HEK293 (cell line): ENCODE results near the gene RNF217.
A peak's percentile ranks its signal among the peaks of the same experiment; 100 is the strongest.

ENCODE experiments used
- CTCF ChIA-PET: fragments of 350-600 bp; formaldehyde crosslinking; extraction: SDS; loops from one replicate; lab custom pipeline; 2021; ENCODE audit warnings: antibody characterized with exemption; lab: Yijun Ruan, JAX
- POLR2A ChIA-PET: fragments of 300-600 bp; formaldehyde crosslinking; extraction: SDS; loops from one replicate; lab custom pipeline; 2020; ENCODE audit warnings: antibody characterized with exemption, inconsistent platforms; lab: Yijun Ruan, JAX
- H3K27ac ChIP-seq: fragments of 200-500 bp; sonication (Bioruptor generic); 2 replicates; pipeline ENCODE4 v1.5.1; 2014; ENCODE audit warnings: low read depth, low read length, control low read depth, inconsistent platforms; ENCODE audit errors: extremely low read depth
- H3K36me3 ChIP-seq, 2 experiments: fragments of 200-500 bp in 1 of 2; sonication (Bioruptor generic) in 1 of 2; 1 replicate in 1 of 2; 2 replicates in 1 of 2; pipeline ENCODE4 v1.5.1; 2014 to 2017; ENCODE audit warnings: inconsistent platforms in 2 of 2, low read length in 2 of 2; ENCODE audit not compliant: control insufficient read depth in 2 of 2, insufficient read depth in 1 of 2
- H3K4me1 ChIP-seq: fragments of 200-500 bp; sonication (Bioruptor generic); 2 replicates; pipeline ENCODE4 v1.5.1; 2014; ENCODE audit warnings: mild to moderate bottlenecking, low read length, inconsistent platforms; ENCODE audit not compliant: control insufficient read depth, insufficient read depth
- H3K4me3 ChIP-seq: 2 replicates; pipeline ENCODE4 v1.5.1; 2011; ENCODE audit warnings: low read depth, mild to moderate bottlenecking, control low read depth, low read length, moderate library complexity
- H3K9me3 ChIP-seq: fragments of 200-500 bp; sonication (Bioruptor generic); 2 replicates; pipeline ENCODE4 v1.5.1; 2014; ENCODE audit warnings: low read depth, low read length, inconsistent platforms; ENCODE audit not compliant: control insufficient read depth, insufficient read depth
- BCL11A ChIP-seq: fragments of 450-650 bp; formaldehyde crosslinking; IDR thresholded peaks from 2 replicates; pipeline ENCODE4 v1.5.1; 2016; ENCODE audit warnings: low read depth, missing biosample characterization, missing genetic modification characterization
- GFI1B ChIP-seq: fragments of 450-650 bp; formaldehyde crosslinking; IDR thresholded peaks from 2 replicates; pipeline ENCODE4 v1.5.1; 2016; ENCODE audit warnings: missing biosample characterization, missing genetic modification characterization
- KLF1 ChIP-seq: fragments of 450-650 bp; formaldehyde crosslinking; IDR thresholded peaks from 2 replicates; pipeline ENCODE4 v1.5.1; 2016; ENCODE audit warnings: missing biosample characterization, missing genetic modification characterization
- KLF17 ChIP-seq: fragments of 450-650 bp; formaldehyde crosslinking; IDR thresholded peaks from 2 replicates; pipeline ENCODE4 v1.5.1; 2016; ENCODE audit warnings: missing biosample characterization, missing genetic modification characterization
- SP2 ChIP-seq: fragments of 450-650 bp; formaldehyde crosslinking; IDR thresholded peaks from 2 replicates; pipeline ENCODE4 v1.5.1; 2016; ENCODE audit warnings: missing biosample characterization, missing genetic modification characterization
- TRIM28 ChIP-seq: IDR thresholded peaks from 2 replicates; pipeline ENCODE4 v1.6.1; 2011; ENCODE audit warnings: low read length, control low read depth, borderline replicate concordance
- ZBTB1 ChIP-seq: fragments of 450-650 bp; formaldehyde crosslinking; IDR thresholded peaks from 2 replicates; pipeline ENCODE4 v1.5.1; 2016; ENCODE audit warnings: missing biosample characterization, missing genetic modification characterization
- ZNF18 ChIP-seq: fragments of 450-650 bp; formaldehyde crosslinking; IDR thresholded peaks from 2 replicates; pipeline ENCODE4 v1.5.1; 2016; ENCODE audit warnings: missing biosample characterization, missing genetic modification characterization
- ZNF184 ChIP-seq: fragments of 450-650 bp; IDR thresholded peaks from 2 replicates; pipeline ENCODE4 v1.5.1; 2018; ENCODE audit warnings: missing biosample characterization, mild to moderate bottlenecking, missing genetic modification characterization
- ZNF302 ChIP-seq: fragments of 450-650 bp; formaldehyde crosslinking; IDR thresholded peaks from 2 replicates; pipeline ENCODE4 v1.5.1; 2016; ENCODE audit warnings: missing biosample characterization, missing genetic modification characterization, low read depth
- ZNF350 ChIP-seq: fragments of 450-650 bp; formaldehyde crosslinking; IDR thresholded peaks from 2 replicates; pipeline ENCODE4 v1.5.0; 2017; ENCODE audit warnings: missing biosample characterization, mild to moderate bottlenecking, missing genetic modification characterization
- ZNF37A ChIP-seq: fragments of 450-650 bp; IDR thresholded peaks from 2 replicates; pipeline ENCODE4 v1.5.1; 2018; ENCODE audit warnings: missing biosample characterization, missing genetic modification characterization
- ZNF518A ChIP-seq: fragments of 450-650 bp; formaldehyde crosslinking; conservative IDR thresholded peaks from 2 replicates; pipeline ENCODE4 v1.5.1; 2016; ENCODE audit warnings: low read depth, missing biosample characterization, missing genetic modification characterization
- ZNF544 ChIP-seq: fragments of 450-650 bp; formaldehyde crosslinking; IDR thresholded peaks from 2 replicates; pipeline ENCODE4 v1.5.0; 2017; ENCODE audit warnings: missing biosample characterization, missing genetic modification characterization
- ZNF558 ChIP-seq: fragments of 450-650 bp; formaldehyde crosslinking; IDR thresholded peaks from 2 replicates; pipeline ENCODE4 v1.5.1; 2016; ENCODE audit warnings: missing biosample characterization, missing genetic modification characterization
- ZNF571 ChIP-seq: fragments of 450-650 bp; formaldehyde crosslinking; IDR thresholded peaks from 2 replicates; pipeline ENCODE4 v1.5.0; 2017; ENCODE audit warnings: missing biosample characterization, missing genetic modification characterization
- ZNF596 ChIP-seq: fragments of 450-650 bp; IDR thresholded peaks from 2 replicates; pipeline ENCODE4 v1.5.0; 2018; ENCODE audit warnings: missing biosample characterization, mild to moderate bottlenecking, missing genetic modification characterization, moderate library complexity
- ZNF629 ChIP-seq: fragments of 450-650 bp; formaldehyde crosslinking; IDR thresholded peaks from 2 replicates; pipeline ENCODE4 v1.5.1; 2017; ENCODE audit warnings: missing biosample characterization, missing genetic modification characterization
- ZNF660 ChIP-seq: fragments of 450-650 bp; IDR thresholded peaks from 2 replicates; pipeline ENCODE4 v1.5.1; 2018; ENCODE audit warnings: missing biosample characterization, mild to moderate bottlenecking, missing genetic modification characterization
- ZNF664 ChIP-seq: fragments of 450-650 bp; formaldehyde crosslinking; IDR thresholded peaks from 2 replicates; pipeline ENCODE4 v1.5.1; 2016; ENCODE audit warnings: missing biosample characterization, missing genetic modification characterization
- TF ChIP-seq, protein P1 (sequence below): fragments of 450-650 bp; formaldehyde crosslinking; IDR thresholded peaks from 2 replicates; pipeline ENCODE4 v1.5.1; 2017; ENCODE audit warnings: missing biosample characterization, missing genetic modification characterization
- TF ChIP-seq, protein P2 (sequence below): fragments of 450-650 bp; formaldehyde crosslinking; IDR thresholded peaks from 2 replicates; pipeline ENCODE4 v1.5.1; 2016; ENCODE audit warnings: missing biosample characterization, missing genetic modification characterization

Gene RNF217

GRCh38 chr6:125013938-125014660 is 51.9 kb downstream of the RNF217 start (continued):
- TF ChIP-seq TRIM28 (peak; percentile 18; the same call in 1 of the 2 replicates), ZNF184 (tag by site-specific recombination) (no peak), ZNF37A (tag by site-specific recombination) (no peak), ZNF629 (tag by site-specific recombination) (0 out of 2 replicates have a peak, but pooled peaks have one; percentile 48), ZNF558 (tag by site-specific recombination) (peak; percentile 47; the same call in 1 of the 2 replicates), BCL11A (no peak), ZNF660 (tag by site-specific recombination) (peak; percentile 83; the same call in 1 of the 2 replicates), ZNF302 (tag by site-specific recombination) (no peak), SP2 (no peak), KLF1 (no peak)

DNA sequence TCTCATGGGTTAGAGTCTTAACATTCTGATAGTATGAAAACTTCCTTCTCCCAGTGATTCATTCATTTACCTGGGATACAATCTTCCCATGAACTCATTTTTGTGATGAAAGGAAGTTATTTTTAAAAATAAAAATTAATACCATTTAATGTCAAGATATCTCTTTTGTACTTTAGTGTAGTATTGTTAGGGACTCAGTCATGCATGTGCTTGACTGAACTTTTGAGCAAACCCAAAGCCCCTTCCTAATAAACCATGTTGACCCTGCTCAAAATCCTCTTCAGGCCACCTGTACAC is 52.4 kb downstream of the RNF217 start:
- H3K27ac ChIP-seq: no peak overlapping the region
- POLR2A ChIA-PET: interaction anchor here (0.6 to 1.0 kb wide), 3 partner anchors 10 to 52 kb away, joined by 3 to 4 read pairs (median 4); no protein-coding TSS in a partner anchor
- TF ChIP-seq ZNF544 (tag by site-specific recombination) (no peak), ZNF558 (tag by site-specific recombination) (0 out of 2 replicates have a peak, but pooled peaks have one; percentile 8), ZNF350 (tag by site-specific recombination) (0 out of 2 replicates have a peak, but pooled peaks have one; percentile 25), ZNF518A (tag by site-specific recombination) (0 out of 2 replicates have a peak, but pooled peaks have one; percentile 6)
- TF ChIP-seq, protein P1, sequence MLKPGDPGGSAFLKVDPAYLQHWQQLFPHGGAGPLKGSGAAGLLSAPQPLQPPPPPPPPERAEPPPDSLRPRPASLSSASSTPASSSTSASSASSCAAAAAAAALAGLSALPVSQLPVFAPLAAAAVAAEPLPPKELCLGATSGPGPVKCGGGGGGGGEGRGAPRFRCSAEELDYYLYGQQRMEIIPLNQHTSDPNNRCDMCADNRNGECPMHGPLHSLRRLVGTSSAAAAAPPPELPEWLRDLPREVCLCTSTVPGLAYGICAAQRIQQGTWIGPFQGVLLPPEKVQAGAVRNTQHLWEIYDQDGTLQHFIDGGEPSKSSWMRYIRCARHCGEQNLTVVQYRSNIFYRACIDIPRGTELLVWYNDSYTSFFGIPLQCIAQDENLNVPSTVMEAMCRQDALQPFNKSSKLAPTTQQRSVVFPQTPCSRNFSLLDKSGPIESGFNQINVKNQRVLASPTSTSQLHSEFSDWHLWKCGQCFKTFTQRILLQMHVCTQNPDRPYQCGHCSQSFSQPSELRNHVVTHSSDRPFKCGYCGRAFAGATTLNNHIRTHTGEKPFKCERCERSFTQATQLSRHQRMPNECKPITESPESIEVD (tag by site-specific recombination): 0 out of 2 replicates have a peak, but pooled peaks have one; percentile 3
- CTCF ChIA-PET: interaction anchor here (1.8 kb wide), 1 partner anchor 100 kb away, joined by 9 read pairs; no protein-coding TSS in a partner anchor
- no peak overlapping the region for H3K4me3 ChIP-seq
- peaks cover 0 to 4% of the 10 kb centered on the region in 2 experiments; a peak in 1 of 3 replicates for H3K36me3 ChIP-seq
- H3K4me1 ChIP-seq: peaks cover 20% of the 10 kb centered on the region
- no peaks in the 10 kb centered on the region for H3K9me3 ChIP-seq

- ChIA-PET CTCF (no interaction called here), POLR2A (no interaction called here)
- no peaks in the 10 kb centered on the region for H3K9me3 ChIP-seq
- peaks cover 25% of the 10 kb centered on the region for H3K4me1 ChIP-seq
- H3K36me3 ChIP-seq: peaks cover 0 to 4% of the 10 kb centered on the region in 2 experiments; a peak in 1 of 3 replicates
- no peak overlapping the region for H3K4me3 ChIP-seq
- no peak overlapping the region for H3K27ac ChIP-seq
- TF ChIP-seq, protein P2, sequence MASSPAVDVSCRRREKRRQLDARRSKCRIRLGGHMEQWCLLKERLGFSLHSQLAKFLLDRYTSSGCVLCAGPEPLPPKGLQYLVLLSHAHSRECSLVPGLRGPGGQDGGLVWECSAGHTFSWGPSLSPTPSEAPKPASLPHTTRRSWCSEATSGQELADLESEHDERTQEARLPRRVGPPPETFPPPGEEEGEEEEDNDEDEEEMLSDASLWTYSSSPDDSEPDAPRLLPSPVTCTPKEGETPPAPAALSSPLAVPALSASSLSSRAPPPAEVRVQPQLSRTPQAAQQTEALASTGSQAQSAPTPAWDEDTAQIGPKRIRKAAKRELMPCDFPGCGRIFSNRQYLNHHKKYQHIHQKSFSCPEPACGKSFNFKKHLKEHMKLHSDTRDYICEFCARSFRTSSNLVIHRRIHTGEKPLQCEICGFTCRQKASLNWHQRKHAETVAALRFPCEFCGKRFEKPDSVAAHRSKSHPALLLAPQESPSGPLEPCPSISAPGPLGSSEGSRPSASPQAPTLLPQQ: no peak
- TF ChIP-seq KLF17: no peak
- no peak for TF ChIP-seq ZNF18
- no peak for TF ChIP-seq GFI1B (tag by site-specific recombination)
- TF ChIP-seq ZNF596 (tag by site-specific recombination): no peak
- no peak for TF ChIP-seq ZNF664 (tag by site-specific recombination)
- TF ChIP-seq ZNF571: no peak
- TF ChIP-seq ZBTB1: no peak
These were observed 52.9 kb downstream of the RNF217 start for GRCh38 chr6:125015152-125015551.
